ENCODE measurements around the gene AIP.

Gene AIP

GRCh38 chr11:67455054-67455453 lies 27.8 kb upstream of the AIP start, which contains the start of gene CABP4:
Gene CABP4 (plus strand): TSS chr11:67455354. CDS start chr11:67455424, 70 bp downstream.
- Histone ChIP-seq H3K27me3 (ENCODE audit: insufficient read depth, low read length, poor library complexity, severe bottlenecking) (no peaks in the 10 kb centered on the region), H3F3A (ENCODE audit: low read depth) (no peaks in the 10 kb centered on the region), H3K9me2 (replicated peaks; ENCODE audit: low read depth, low read length) (no peaks in the 10 kb centered on the region), H3K4me2 (ENCODE audit: low read depth, low read length, poor library complexity, severe bottlenecking) (no peak within 1 kb of the TSS), H4K20me1 (ENCODE audit: insufficient read depth, low read length, poor library complexity, severe bottlenecking) (no peaks in the 10 kb centered on the region), H3K9ac (ENCODE audit: low read depth, low read length, poor library complexity, severe bottlenecking) (no peak within 1 kb of the TSS), H3K9me3 (ENCODE audit: insufficient read depth, low read depth, low read length) (no peaks in the 10 kb centered on the region), H3K4me3 (ENCODE audit: low read length, poor library complexity, severe bottlenecking) (no peak within 1 kb of the TSS), H3K79me2 (ENCODE audit: insufficient read depth, low read length) (no peaks in the 10 kb centered on the region), H2AFZ (ENCODE audit: low read length) (no peak within 1 kb of the TSS), H3K4me1 (ENCODE audit: insufficient read depth, low read length, poor library complexity, severe bottlenecking) (no peaks in the 10 kb centered on the region), H3K36me3 (ENCODE audit: insufficient read depth, low read length) (no peaks in the 10 kb centered on the region)
- no peak for TF ChIP-seq EZH2phosphoT487 (IDR thresholded peaks at IDR 0.05; ENCODE audit: borderline replicate concordance)
- no peak for TF ChIP-seq CTCF (conservative IDR thresholded peaks at IDR 0.05; ENCODE audit: low read length)

GRCh38 chr11:67456068-67456705 lies 26.6 kb upstream of the AIP start:
- Histone ChIP-seq H3K36me3 (ENCODE audit: insufficient read depth, low read length) (no peaks in the 10 kb centered on the region), H4K20me1 (ENCODE audit: insufficient read depth, low read length, poor library complexity, severe bottlenecking) (no peaks in the 10 kb centered on the region), H3K27me3 (ENCODE audit: insufficient read depth, low read length, poor library complexity, severe bottlenecking) (no peaks in the 10 kb centered on the region), H2AFZ (ENCODE audit: low read length) (no peak overlapping the region), H3K9me2 (replicated peaks; ENCODE audit: low read depth, low read length) (no peaks in the 10 kb centered on the region), H3K4me1 (ENCODE audit: insufficient read depth, low read length, poor library complexity, severe bottlenecking) (no peaks in the 10 kb centered on the region), H3F3A (ENCODE audit: low read depth) (no peaks in the 10 kb centered on the region), H3K4me3 (ENCODE audit: low read length, poor library complexity, severe bottlenecking) (no peak overlapping the region), H3K9me3 (ENCODE audit: insufficient read depth, low read depth, low read length) (no peaks in the 10 kb centered on the region), H3K79me2 (ENCODE audit: insufficient read depth, low read length) (no peaks in the 10 kb centered on the region), H3K9ac (ENCODE audit: low read depth, low read length, poor library complexity, severe bottlenecking) (no peak overlapping the region), H3K4me2 (ENCODE audit: low read depth, low read length, poor library complexity, severe bottlenecking) (no peak overlapping the region)
- TF ChIP-seq EZH2phosphoT487 (IDR thresholded peaks at IDR 0.05; ENCODE audit: borderline replicate concordance) (no peak), CTCF (conservative IDR thresholded peaks at IDR 0.05; ENCODE audit: low read length) (no peak)

GRCh38 chr11:67457453-67457852 lies 25.4 kb upstream of the AIP start:
- no peak for TF ChIP-seq EZH2phosphoT487 (IDR thresholded peaks at IDR 0.05; ENCODE audit: borderline replicate concordance)
- TF ChIP-seq CTCF (conservative IDR thresholded peaks at IDR 0.05; ENCODE audit: low read length), result no peak

More at GRCh38 chr11:67457453-67457852, 25.4 kb upstream of the AIP start:
- Histone ChIP-seq H3K79me2 (ENCODE audit: insufficient read depth, low read length) (no peaks in the 10 kb centered on the region), H3K9me2 (replicated peaks; ENCODE audit: low read depth, low read length) (no peaks in the 10 kb centered on the region), H3K9me3 (ENCODE audit: insufficient read depth, low read depth, low read length) (no peaks in the 10 kb centered on the region), H3K4me1 (ENCODE audit: insufficient read depth, low read length, poor library complexity, severe bottlenecking) (no peaks in the 10 kb centered on the region), H3K4me3 (ENCODE audit: low read length, poor library complexity, severe bottlenecking) (no peak overlapping the region), H2AFZ (ENCODE audit: low read length) (no peak overlapping the region), H3K36me3 (ENCODE audit: insufficient read depth, low read length) (no peaks in the 10 kb centered on the region), H3K4me2 (ENCODE audit: low read depth, low read length, poor library complexity, severe bottlenecking) (no peak overlapping the region), H4K20me1 (ENCODE audit: insufficient read depth, low read length, poor library complexity, severe bottlenecking) (no peaks in the 10 kb centered on the region), H3K27me3 (ENCODE audit: insufficient read depth, low read length, poor library complexity, severe bottlenecking) (no peaks in the 10 kb centered on the region), H3F3A (ENCODE audit: low read depth) (no peaks in the 10 kb centered on the region), H3K9ac (ENCODE audit: low read depth, low read length, poor library complexity, severe bottlenecking) (no peak overlapping the region)

All from Loucy (cell line).